HG03060 (cell line): ENCODE results near the gene MPPED2.

Experiments used
- ATAC-seq: cut with Tn5 transposase; IDR thresholded peaks from one replicate; pipeline ENCODE4 v1.9.1; 2021; ENCODE audit warnings: low read depth, moderate number of reproducible peaks; ENCODE audit not compliant: unreplicated experiment

Gene MPPED2

GRCh38 chr11:30488304-30488998, 97.7 kb downstream of the MPPED2 start:
- ATAC-seq = no peak

GRCh38 chr11:30487200-30487898, 98.8 kb downstream of the MPPED2 start:
- ATAC-seq = no peak

- no peak for ATAC-seq
Measured at GRCh38 chr11:30485756-30486155, 100.4 kb downstream of the MPPED2 start.

- no peak for ATAC-seq
Measured at GRCh38 chr11:30485222-30485621, 100.9 kb downstream of the MPPED2 start.

- no peak for ATAC-seq
Measured at GRCh38 chr11:30483056-30483455, 103.1 kb downstream of the MPPED2 start.

GRCh38 chr11:30481796-30482195, 104.4 kb downstream of the MPPED2 start:
- no peak for ATAC-seq

- ATAC-seq = no peak
Measured at GRCh38 chr11:30481330-30481729, 104.8 kb downstream of the MPPED2 start.

- no peak for ATAC-seq
Measured at GRCh38 chr11:30479899-30480298, 106.3 kb downstream of the MPPED2 start.

- ATAC-seq = no peak
Measured at GRCh38 chr11:30478923-30479322, 107.2 kb downstream of the MPPED2 start.

GRCh38 chr11:30477061-30477460, 109.1 kb downstream of the MPPED2 start:
- no peak for ATAC-seq

GRCh38 chr11:30474151-30474954, 111.8 kb downstream of the MPPED2 start:
- no peak for ATAC-seq

- ATAC-seq = no peak
Measured at GRCh38 chr11:30471244-30471643, 114.9 kb downstream of the MPPED2 start.

GRCh38 chr11:30468881-30469280, 117.3 kb downstream of the MPPED2 start:
- ATAC-seq = no peak

GRCh38 chr11:30467176-30467575, 119.0 kb downstream of the MPPED2 start:
- no peak for ATAC-seq

GRCh38 chr11:30465623-30466022, 120.5 kb downstream of the MPPED2 start:
- ATAC-seq = no peak

- no peak for ATAC-seq
Measured at GRCh38 chr11:30465192-30465591, 121.0 kb downstream of the MPPED2 start.

GRCh38 chr11:30463266-30463665, 122.9 kb downstream of the MPPED2 start:
- ATAC-seq = no peak

GRCh38 chr11:30462421-30462820, 123.7 kb downstream of the MPPED2 start:
- ATAC-seq = no peak

GRCh38 chr11:30459821-30460220, 126.3 kb downstream of the MPPED2 start:
- ATAC-seq = no peak

- ATAC-seq = no peak
Measured at GRCh38 chr11:30459306-30459705, 126.8 kb downstream of the MPPED2 start.

GRCh38 chr11:30458541-30458940, 127.6 kb downstream of the MPPED2 start:
- no peak for ATAC-seq
